ENCODE measurements around the gene PLB1. TPM values are rescaled to one million over a fixed set of nuclear protein-coding genes. Genes with fewer than 3 reads are reported as not detected.

The PLB1 gene
- total RNA-seq, 1 experiment from 2014 or later, result 0.10 TPM

GRCh38 chr2:28568036-28568435 is 72.2 kb downstream of the PLB1 start:
- in situ Hi-C loops (cut with HindIII; ENCODE audit: low pct_unique_long_range_greater_than_20kb, low sequenced_read_pairs), result no loop called here
- no peak for DNase-seq (ENCODE audit: low read depth)

GRCh38 chr2:28568533-28568932 is 72.7 kb downstream of the PLB1 start:
- in situ Hi-C loops (cut with HindIII; ENCODE audit: low pct_unique_long_range_greater_than_20kb, low sequenced_read_pairs), result no loop called here

GRCh38 chr2:28570431-28570830 is 74.6 kb downstream of the PLB1 start:
- in situ Hi-C loops (cut with HindIII; ENCODE audit: low pct_unique_long_range_greater_than_20kb, low sequenced_read_pairs), result no loop called here
- no peak for DNase-seq (ENCODE audit: low read depth)

More at GRCh38 chr2:28568533-28568932, 72.7 kb downstream of the PLB1 start:
- no peak for DNase-seq (ENCODE audit: low read depth)

DNA sequence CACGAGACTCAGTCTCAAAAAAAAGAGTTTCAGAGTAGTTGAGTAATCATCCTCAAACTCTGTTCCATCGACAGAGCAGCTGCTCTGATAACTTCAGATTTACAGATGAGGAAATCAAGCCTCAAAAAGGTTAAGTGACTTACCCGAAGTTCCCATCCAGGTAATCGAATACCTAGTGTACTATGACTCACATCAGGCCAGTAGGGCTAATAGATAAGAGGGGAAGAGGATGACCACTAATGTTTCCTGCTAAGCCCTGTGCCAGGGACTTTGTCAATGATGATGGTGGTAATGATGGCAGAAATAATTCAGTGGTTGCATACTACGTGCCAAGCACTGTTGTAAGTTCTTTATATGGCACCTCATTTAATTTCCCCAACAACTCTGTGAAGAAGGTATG is 80.9 kb downstream of the PLB1 start:
- in situ Hi-C loops (cut with HindIII; ENCODE audit: low pct_unique_long_range_greater_than_20kb, low sequenced_read_pairs), result no loop called here
- no peak for DNase-seq (ENCODE audit: low read depth)

DNA sequence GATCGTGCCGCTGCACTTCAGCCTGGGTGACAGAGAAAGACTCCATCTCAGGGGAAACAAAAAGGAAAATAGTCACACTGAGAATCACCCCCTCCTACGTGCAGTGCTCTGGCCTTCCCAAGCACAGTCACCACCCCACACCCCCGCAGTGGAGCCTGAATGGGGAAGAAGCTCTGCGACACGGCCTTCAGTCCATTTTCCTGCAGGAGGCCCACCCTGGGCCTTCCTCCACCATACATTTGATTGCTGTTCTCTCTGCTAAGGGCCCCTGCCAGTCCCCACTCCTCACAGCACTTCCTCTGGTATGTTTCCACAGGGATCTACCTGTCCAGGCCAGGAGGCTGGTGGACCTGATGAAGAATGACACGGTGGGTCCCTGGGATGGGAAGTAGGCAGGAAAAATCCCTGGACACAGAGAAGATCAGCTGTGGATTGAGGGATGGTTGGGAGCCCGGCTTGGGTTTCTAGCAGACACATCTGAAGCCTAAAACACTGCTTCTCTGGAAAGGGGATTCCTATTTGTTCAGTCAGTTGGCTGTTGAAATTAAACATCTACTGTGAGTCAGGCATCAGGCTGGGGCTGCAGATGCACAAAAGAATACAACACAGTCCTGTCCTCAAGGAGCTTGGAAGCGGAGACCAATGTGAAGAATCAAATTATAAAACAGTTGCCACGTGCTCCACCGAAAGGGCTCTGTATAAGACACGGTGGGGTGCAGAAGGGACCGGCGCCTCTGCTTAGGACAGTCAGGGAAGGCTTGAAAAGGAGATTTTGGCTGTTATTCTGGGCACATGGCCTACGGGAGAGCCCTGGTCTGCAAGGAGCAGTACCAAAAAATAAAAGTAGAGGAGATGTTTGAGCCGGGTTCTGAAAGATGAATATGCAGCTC is 82.2 kb downstream of the PLB1 start:
- in situ Hi-C loops (cut with HindIII; ENCODE audit: low pct_unique_long_range_greater_than_20kb, low sequenced_read_pairs), result no loop called here
- DNase-seq (ENCODE audit: low read depth), result no peak

GRCh38 chr2:28578774-28579173 is 82.9 kb downstream of the PLB1 start:
- DNase-seq (ENCODE audit: low read depth), result no peak
- in situ Hi-C loops (cut with HindIII; ENCODE audit: low pct_unique_long_range_greater_than_20kb, low sequenced_read_pairs), result no loop called here

- DNase-seq (ENCODE audit: low read depth), result no peak
- in situ Hi-C loops (cut with HindIII; ENCODE audit: low pct_unique_long_range_greater_than_20kb, low sequenced_read_pairs), result no loop called here
These were observed 83.7 kb downstream of the PLB1 start for GRCh38 chr2:28579606-28580005.

DNA sequence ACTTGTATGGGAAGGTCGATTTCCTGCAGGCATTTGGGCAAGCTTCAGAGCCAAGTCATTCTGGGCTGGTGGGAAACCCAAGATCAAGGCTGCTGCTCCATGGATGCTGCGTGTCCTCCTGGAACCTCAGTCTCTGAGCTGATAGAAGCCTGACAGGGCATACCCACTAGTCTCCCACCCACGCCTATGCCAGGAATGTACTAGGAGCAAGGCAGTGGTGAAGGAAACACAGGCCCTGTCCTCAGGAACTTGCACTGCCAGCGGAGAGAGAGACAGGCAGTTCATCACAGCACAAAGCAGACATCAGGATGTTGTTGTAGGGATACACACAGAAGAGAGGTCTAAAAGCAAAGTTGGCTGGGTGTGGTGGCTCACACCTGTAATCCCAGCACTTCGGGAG is 84.2 kb downstream of the PLB1 start:
- DNase-seq (ENCODE audit: low read depth), result no peak
- in situ Hi-C loops (cut with HindIII; ENCODE audit: low pct_unique_long_range_greater_than_20kb, low sequenced_read_pairs), result no loop called here

- in situ Hi-C loops (cut with HindIII; ENCODE audit: low pct_unique_long_range_greater_than_20kb, low sequenced_read_pairs), result no loop called here
- no peak for DNase-seq (ENCODE audit: low read depth)
These were observed 85.5 kb downstream of the PLB1 start for GRCh38 chr2:28581312-28581711.

GRCh38 chr2:28582152-28582551 is 86.3 kb downstream of the PLB1 start:
- DNase-seq (ENCODE audit: low read depth), result no peak
- in situ Hi-C loops (cut with HindIII; ENCODE audit: low pct_unique_long_range_greater_than_20kb, low sequenced_read_pairs), result no loop called here

DNA sequence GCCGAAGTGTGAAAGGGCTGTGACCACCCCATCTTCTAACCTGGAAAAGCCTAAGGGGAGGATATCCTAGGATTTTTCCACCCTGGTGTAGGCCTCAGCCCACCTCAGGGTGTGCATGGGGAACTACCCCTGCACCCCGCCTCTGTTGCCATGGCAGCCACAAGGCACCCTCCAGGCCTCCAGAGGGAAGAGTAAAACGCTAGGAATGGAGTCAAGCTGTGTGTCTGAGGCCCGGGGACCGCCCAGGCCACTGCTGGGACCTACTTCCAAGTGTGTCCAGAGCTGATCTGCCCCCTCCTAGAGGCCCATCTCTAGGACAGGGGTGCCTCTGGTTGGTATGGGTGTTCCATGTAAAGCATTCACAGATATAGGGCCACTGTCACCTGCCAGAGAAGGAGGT is 86.7 kb downstream of the PLB1 start:
- in situ Hi-C loops (cut with HindIII; ENCODE audit: low pct_unique_long_range_greater_than_20kb, low sequenced_read_pairs), result no loop called here
- no peak for DNase-seq (ENCODE audit: low read depth)

DNA sequence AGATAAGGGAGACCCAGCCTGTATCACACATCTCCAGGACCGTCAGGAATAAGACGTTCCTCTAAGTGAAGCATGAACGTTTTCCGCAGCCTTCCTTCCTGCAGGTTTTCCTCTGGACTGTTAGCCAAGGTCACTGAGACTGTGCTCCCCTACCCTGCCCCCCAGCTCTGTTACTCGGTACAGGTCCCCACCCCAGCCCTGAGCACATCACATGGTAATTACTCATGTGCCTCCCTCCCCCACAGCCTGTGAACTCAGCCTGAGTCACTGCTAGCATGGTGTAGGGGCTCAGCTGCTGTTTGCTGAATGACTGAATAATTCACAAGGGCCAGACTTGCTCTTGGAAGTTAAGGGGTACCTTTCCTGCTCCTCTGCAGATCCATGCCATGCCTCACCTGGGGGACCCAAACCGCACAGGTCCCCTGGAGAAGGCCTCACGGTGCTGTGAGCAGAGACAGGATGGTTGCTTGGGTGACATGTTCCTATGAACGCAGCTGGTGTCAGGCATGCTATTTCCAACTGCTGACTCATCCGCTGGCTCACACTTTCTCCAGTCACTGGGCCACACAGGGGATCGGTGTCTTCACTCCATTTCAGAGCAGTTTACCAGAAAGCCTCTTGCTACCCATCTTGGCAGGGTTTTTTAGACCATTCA is 88.2 kb downstream of the PLB1 start:
- DNase-seq (ENCODE audit: low read depth), result peak; percentile 97
- in situ Hi-C loops (cut with HindIII; ENCODE audit: low pct_unique_long_range_greater_than_20kb, low sequenced_read_pairs), result no loop called here

DNA sequence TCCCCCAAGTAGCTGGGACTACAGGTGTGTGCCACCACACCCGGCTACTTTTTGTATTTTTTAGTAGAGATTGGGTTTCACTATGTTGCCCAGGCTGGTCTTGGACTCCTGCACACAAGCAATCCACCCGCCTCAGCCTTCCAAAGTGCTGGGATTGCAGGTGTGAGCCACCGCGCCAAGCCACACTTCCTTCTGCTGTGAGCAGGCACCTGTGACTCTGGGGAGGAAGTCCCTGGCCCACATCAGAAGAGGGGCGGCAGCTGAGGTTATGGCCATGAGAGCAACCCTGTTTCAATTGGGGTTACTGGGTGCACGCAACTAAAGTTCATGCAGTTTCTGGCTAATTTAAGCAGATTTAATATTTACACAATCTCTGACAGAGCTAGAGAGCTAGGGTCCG is 91.0 kb downstream of the PLB1 start:
- in situ Hi-C loops (cut with HindIII; ENCODE audit: low pct_unique_long_range_greater_than_20kb, low sequenced_read_pairs), result no loop called here
- DNase-seq (ENCODE audit: low read depth), result no peak

GRCh38 chr2:28587526-28588291 is 91.8 kb downstream of the PLB1 start:
- in situ Hi-C loops (cut with HindIII; ENCODE audit: low pct_unique_long_range_greater_than_20kb, low sequenced_read_pairs), result no loop called here
- no peak for DNase-seq (ENCODE audit: low read depth)

- in situ Hi-C loops (cut with HindIII; ENCODE audit: low pct_unique_long_range_greater_than_20kb, low sequenced_read_pairs), result no loop called here
- DNase-seq (ENCODE audit: low read depth), result no peak
These were observed 92.4 kb downstream of the PLB1 start for GRCh38 chr2:28588292-28588670.

DNA sequence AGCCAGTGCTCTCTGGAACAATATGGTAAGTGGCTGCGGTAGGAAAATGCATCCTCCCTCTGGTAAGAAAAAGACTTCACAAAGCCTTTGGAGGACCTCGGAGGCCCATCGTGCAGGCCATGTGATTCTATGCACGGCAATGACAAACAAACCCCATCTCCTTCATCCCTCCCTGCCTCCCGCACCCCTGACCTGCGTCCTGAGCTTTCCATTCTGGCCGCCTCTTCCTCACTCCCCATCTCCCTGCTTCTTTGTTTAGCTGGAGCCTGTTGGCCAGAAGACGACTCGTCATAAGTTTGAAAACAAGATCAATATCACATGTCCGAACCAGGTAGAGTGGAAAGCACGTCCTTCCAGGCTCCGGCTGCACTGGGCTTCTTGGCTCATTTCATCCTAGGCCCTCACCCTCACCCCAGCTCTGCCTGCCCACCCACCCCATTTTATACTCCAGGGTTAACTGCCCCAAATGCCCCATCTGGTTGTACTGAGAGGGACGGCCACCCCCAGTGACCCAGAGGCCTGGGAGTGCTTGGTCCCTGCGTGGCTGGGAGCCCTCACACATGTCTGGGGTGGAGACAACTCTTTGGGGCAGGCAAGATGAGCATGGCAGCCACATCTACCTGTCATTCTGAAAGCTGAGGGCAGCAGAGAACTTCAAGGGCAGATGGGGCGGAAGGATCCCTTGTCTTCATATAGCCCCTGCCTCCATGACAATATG is 94.0 kb downstream of the PLB1 start:
- DNase-seq (ENCODE audit: low read depth), result no peak
- in situ Hi-C loops (cut with HindIII; ENCODE audit: low pct_unique_long_range_greater_than_20kb, low sequenced_read_pairs), result no loop called here

DNA sequence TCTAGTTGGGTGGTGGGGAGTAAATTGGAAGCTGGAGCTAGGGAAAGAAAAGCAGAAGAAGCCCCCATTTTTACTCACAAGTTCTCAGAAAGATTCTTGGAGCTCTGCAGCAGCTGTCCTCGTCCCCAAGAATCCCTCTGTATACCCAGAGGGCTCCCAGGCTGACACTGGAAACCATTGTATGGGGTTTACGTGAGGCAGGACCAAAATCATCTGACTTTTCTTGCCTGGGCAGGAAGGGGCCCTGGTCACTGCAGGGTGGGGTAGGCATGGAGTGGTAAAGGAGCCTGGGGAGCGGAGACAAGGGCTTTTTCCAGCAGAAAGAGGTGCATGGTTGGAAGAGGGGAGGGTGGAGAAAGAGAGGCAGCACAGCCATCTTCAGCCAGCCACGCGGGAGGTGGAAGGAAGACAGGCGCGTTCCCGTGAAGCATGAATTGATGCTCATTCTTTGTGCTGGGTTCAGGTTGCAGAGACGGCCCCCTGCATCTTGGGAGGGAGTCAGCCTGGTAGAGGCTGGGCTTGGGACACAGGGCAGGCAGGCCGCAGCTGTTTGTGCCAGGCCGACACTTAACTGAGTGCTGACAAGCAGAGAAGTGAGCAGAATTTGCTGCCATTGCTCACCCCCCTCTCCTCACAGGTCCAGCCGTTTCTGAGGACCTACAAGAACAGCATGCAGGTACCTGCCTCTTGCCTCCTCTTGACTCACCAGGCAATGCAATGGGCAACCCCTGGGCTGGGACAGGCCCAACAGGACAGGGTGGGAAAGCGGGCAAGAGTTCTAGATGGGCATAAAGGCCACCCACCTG is 94.8 kb downstream of the PLB1 start:
- no peak for DNase-seq (ENCODE audit: low read depth)
- in situ Hi-C loops (cut with HindIII; ENCODE audit: low pct_unique_long_range_greater_than_20kb, low sequenced_read_pairs), result no loop called here
